GM23338 (cell line): Measurements from ENCODE around the gene SEMA7A. TPM values are rescaled to one million over a fixed set of nuclear protein-coding genes. Genes with fewer than 3 reads are reported as not detected.

Source experiments
- ATAC-seq: fragments of 200-7000 bp; cut with Tn5 transposase; 3 replicates; pipeline ENCODE4 v1.9.1; 2020
- DNase-seq: peaks from one replicate; pipeline ENCODE4 v3.0.0-alpha.2; 2015; ENCODE audit warnings: low spot score
- H2AFZ ChIP-seq: fragments of 200-600 bp; sonication (generic); 2 replicates; pipeline ENCODE4 v1.8.0; 2016; ENCODE audit warnings: antibody characterized with exemption, mild to moderate bottlenecking, moderate library complexity
- H3F3A ChIP-seq: fragments of 200-600 bp; sonication (generic); replicated peaks from 2 replicates; pipeline ENCODE4 v1.8.0; 2017; ENCODE audit warnings: antibody characterized with exemption, mixed run types, low read depth
- H3K27ac ChIP-seq: fragments of 200-600 bp; sonication (generic); 2 replicates; pipeline ENCODE4 v1.6.1; 2016; ENCODE audit warnings: low read depth
- H3K27me3 ChIP-seq: fragments of 200-600 bp; sonication (generic); 2 replicates; pipeline ENCODE4 v1.8.0; 2016; ENCODE audit warnings: mild to moderate bottlenecking, mixed run types, moderate library complexity; ENCODE audit not compliant: insufficient read depth
- H3K36me3 ChIP-seq: fragments of 200-600 bp; sonication (generic); 2 replicates; pipeline ENCODE4 v1.8.0; 2016; ENCODE audit warnings: mild to moderate bottlenecking; ENCODE audit not compliant: insufficient read depth
- H3K4me1 ChIP-seq: fragments of 200-600 bp; sonication (generic); 2 replicates; pipeline ENCODE4 v1.8.0; 2016; ENCODE audit warnings: mild to moderate bottlenecking, moderate library complexity; ENCODE audit not compliant: insufficient read depth
- H3K4me2 ChIP-seq: fragments of 200-600 bp; sonication (generic); 2 replicates; pipeline ENCODE4 v1.7.1; 2017; ENCODE audit warnings: mixed run types
- H3K4me3 ChIP-seq: fragments of 200-600 bp; sonication (generic); 2 replicates; pipeline ENCODE4 v1.6.1; 2016; ENCODE audit warnings: mixed run types
- H3K79me2 ChIP-seq: fragments of 200-600 bp; sonication (generic); replicated peaks from 2 replicates; pipeline ENCODE4 v1.8.0; 2017; ENCODE audit warnings: mild to moderate bottlenecking; ENCODE audit not compliant: insufficient read depth
- H3K9me2 ChIP-seq: fragments of 200-600 bp; sonication (generic); 2 replicates; pipeline ENCODE4 v1.8.0; 2017; ENCODE audit not compliant: insufficient read depth
- H4K20me1 ChIP-seq: fragments of 200-600 bp; sonication (generic); replicated peaks from 2 replicates; pipeline ENCODE4 v1.8.0; 2017; ENCODE audit warnings: mild to moderate bottlenecking; ENCODE audit not compliant: insufficient read depth
- H3K27ac Mint-ChIP-seq: 2 replicates; pipeline ENCODE4 v1.8.0; 2020; ENCODE audit warnings: inconsistent platforms, mild to moderate bottlenecking, moderate library complexity, mixed read lengths
- H3K27me3 Mint-ChIP-seq: 3 replicates; pipeline ENCODE4 v1.8.0; 2022; ENCODE audit warnings: low read depth, mild to moderate bottlenecking, moderate library complexity, mixed read lengths, inconsistent platforms; ENCODE audit not compliant: insufficient read depth, poor library complexity
- H3K36me3 Mint-ChIP-seq: 3 replicates; pipeline ENCODE4 v1.8.0; 2021; ENCODE audit warnings: low read depth, mild to moderate bottlenecking, inconsistent platforms, moderate library complexity, mixed read lengths
- H3K4me1 Mint-ChIP-seq: 3 replicates; pipeline ENCODE4 v1.8.0; 2020; ENCODE audit warnings: mild to moderate bottlenecking, inconsistent platforms, mixed read lengths
- H3K4me3 Mint-ChIP-seq: 3 replicates; pipeline ENCODE4 v1.8.0; 2021; ENCODE audit warnings: moderate library complexity, mild to moderate bottlenecking, inconsistent platforms, mixed read lengths
- H3K9me3 Mint-ChIP-seq: 3 replicates; pipeline ENCODE4 v1.8.0; 2020; ENCODE audit warnings: moderate library complexity, mild to moderate bottlenecking, inconsistent platforms, mixed read lengths
- EZH2 ChIP-seq: fragments of 200-600 bp; sonication (generic); IDR thresholded peaks from one replicate; pipeline ENCODE4 v1.8.0; 2017; ENCODE audit warnings: antibody characterized with exemption, mild to moderate bottlenecking, low read depth; ENCODE audit not compliant: unreplicated experiment
- EZH2phosphoT487 ChIP-seq: fragments of 200-600 bp; sonication (generic); IDR thresholded peaks from one replicate; pipeline ENCODE4 v1.8.1; 2018; ENCODE audit warnings: antibody characterized with exemption; ENCODE audit not compliant: unreplicated experiment
- JUNB ChIP-seq: IDR thresholded peaks from one replicate; pipeline ENCODE4 v1.6.1; 2016; ENCODE audit warnings: antibody characterized with exemption; ENCODE audit not compliant: unreplicated experiment
- NANOG ChIP-seq: IDR thresholded peaks from 2 replicates; pipeline ENCODE4 v1.6.1; 2016; ENCODE audit warnings: antibody characterized with exemption, borderline replicate concordance
- REST ChIP-seq: IDR thresholded peaks from one replicate; pipeline ENCODE4 v1.6.1; 2018; ENCODE audit warnings: antibody characterized with exemption; ENCODE audit not compliant: unreplicated experiment
- STAT1 ChIP-seq: IDR thresholded peaks from one replicate; pipeline ENCODE4 v1.6.1; 2016; ENCODE audit warnings: antibody characterized with exemption; ENCODE audit not compliant: unreplicated experiment
- ZNF114 ChIP-seq: fragments of 250-450 bp; sonication (Bioruptor Pico); IDR thresholded peaks from 2 replicates; pipeline ENCODE4 v1.5.0; 2020; ENCODE audit warnings: mild to moderate bottlenecking, moderate library complexity
- ZNF331 ChIP-seq: fragments of 250-450 bp; sonication (Bioruptor Pico); IDR thresholded peaks from 2 replicates; pipeline ENCODE4 v1.5.0; 2020; ENCODE audit warnings: low read depth, mild to moderate bottlenecking, moderate library complexity
- polyA plus RNA-seq: library from polyadenylated mRNA; unstranded; fragments of >200 nt; fragmentation: Nextera tagmentation; extraction: Ambion mirVana; gene quantifications from 2 replicates; pipeline ENCODE4 v1.2.1, GENCODE V29; 2016
- total RNA-seq: library from RNA; depleted of rRNA; stranded (reverse); fragments of >200 nt; shearing (Covaris generic); gene quantifications from 2 replicates; pipeline ENCODE4 v1.2.3, GENCODE V29; 2014
- TF ChIP-seq, protein P1 (sequence below): IDR thresholded peaks from 2 replicates; pipeline ENCODE4 v1.6.1; 2016; ENCODE audit warnings: antibody characterized with exemption
- TF ChIP-seq, protein P2 (sequence below), 2 experiments: fragments of 200-600 bp in 1 of 2; sonication (generic) in 1 of 2; conservative IDR thresholded peaks; 2 replicates each; pipeline versions ENCODE4 v1.5.1 to v1.6.1; 2016 to 2017; ENCODE audit warnings: antibody characterized with exemption in 2 of 2, low read depth in 2 of 2, mild to moderate bottlenecking in 2 of 2, moderate library complexity in 1 of 2

SEMA7A gene
- total and polyA plus RNA-seq, 2 experiments from 2014 or later = 2.0 to 14.1 TPM

- Mint-ChIP-seq H3K27me3 (peaks cover 2% of the 10 kb centered on the region), H3K27ac (no peak overlapping the region), H3K36me3 (peaks cover 42% of the 10 kb centered on the region), H3K4me1 (no peaks in the 10 kb centered on the region), H3K4me3 (no peak overlapping the region; the same call in 2 of the 3 replicates), H3K9me3 (peaks cover 5% of the 10 kb centered on the region)
- Histone ChIP-seq H3F3A (no peaks in the 10 kb centered on the region), H3K36me3 (no peaks in the 10 kb centered on the region; the same call in 1 of the 2 replicates), H3K27me3 (no peaks in the 10 kb centered on the region), H3K27ac (no peak overlapping the region), H4K20me1 (no peaks in the 10 kb centered on the region), H3K4me1 (no peaks in the 10 kb centered on the region), H3K4me3 (no peak overlapping the region), H3K4me2 (no peak overlapping the region), H3K9me2 (no peaks in the 10 kb centered on the region), H3K79me2 (no peaks in the 10 kb centered on the region), H2AFZ (no peak overlapping the region)
- DNase-seq = no peak
- no peak for ATAC-seq
- TF ChIP-seq REST = no peak
Observed at GRCh38 chr15:74470631-74471395, 37.1 kb upstream of the SEMA7A start.

- H3K36me3 ChIP-seq = no peaks in the 10 kb centered on the region; the same call in 1 of the 2 replicates
- H2AFZ ChIP-seq = no peak overlapping the region
- no peaks in the 10 kb centered on the region for H4K20me1 ChIP-seq
- H3K27ac Mint-ChIP-seq = no peak overlapping the region
- H3K27me3 ChIP-seq = no peaks in the 10 kb centered on the region
- peaks cover 62% of the 10 kb centered on the region for H3K36me3 Mint-ChIP-seq
- peaks cover 3% of the 10 kb centered on the region for H3K27me3 Mint-ChIP-seq
- peaks cover 11% of the 10 kb centered on the region for H3K9me3 Mint-ChIP-seq
- H3K4me2 ChIP-seq = no peak overlapping the region
- ATAC-seq (no peak), DNase-seq (no peak)
- no peaks in the 10 kb centered on the region for H3F3A ChIP-seq
- H3K4me3 ChIP-seq = no peak overlapping the region
- peaks cover 2% of the 10 kb centered on the region for H3K79me2 ChIP-seq
- H3K27ac ChIP-seq = no peak overlapping the region
- no peaks in the 10 kb centered on the region; the same call in 2 of the 3 replicates for H3K4me1 Mint-ChIP-seq
- H3K4me3 Mint-ChIP-seq = no peak overlapping the region
- no peaks in the 10 kb centered on the region for H3K9me2 ChIP-seq
- H3K4me1 ChIP-seq = no peaks in the 10 kb centered on the region
- TF ChIP-seq, protein P1, sequence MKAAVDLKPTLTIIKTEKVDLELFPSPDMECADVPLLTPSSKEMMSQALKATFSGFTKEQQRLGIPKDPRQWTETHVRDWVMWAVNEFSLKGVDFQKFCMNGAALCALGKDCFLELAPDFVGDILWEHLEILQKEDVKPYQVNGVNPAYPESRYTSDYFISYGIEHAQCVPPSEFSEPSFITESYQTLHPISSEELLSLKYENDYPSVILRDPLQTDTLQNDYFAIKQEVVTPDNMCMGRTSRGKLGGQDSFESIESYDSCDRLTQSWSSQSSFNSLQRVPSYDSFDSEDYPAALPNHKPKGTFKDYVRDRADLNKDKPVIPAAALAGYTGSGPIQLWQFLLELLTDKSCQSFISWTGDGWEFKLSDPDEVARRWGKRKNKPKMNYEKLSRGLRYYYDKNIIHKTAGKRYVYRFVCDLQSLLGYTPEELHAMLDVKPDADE = no peak
- no peak for TF ChIP-seq ZNF114
- TF ChIP-seq REST = no peak
- no peak for TF ChIP-seq JUNB
- TF ChIP-seq EZH2 = no peak
- TF ChIP-seq, protein P2, sequence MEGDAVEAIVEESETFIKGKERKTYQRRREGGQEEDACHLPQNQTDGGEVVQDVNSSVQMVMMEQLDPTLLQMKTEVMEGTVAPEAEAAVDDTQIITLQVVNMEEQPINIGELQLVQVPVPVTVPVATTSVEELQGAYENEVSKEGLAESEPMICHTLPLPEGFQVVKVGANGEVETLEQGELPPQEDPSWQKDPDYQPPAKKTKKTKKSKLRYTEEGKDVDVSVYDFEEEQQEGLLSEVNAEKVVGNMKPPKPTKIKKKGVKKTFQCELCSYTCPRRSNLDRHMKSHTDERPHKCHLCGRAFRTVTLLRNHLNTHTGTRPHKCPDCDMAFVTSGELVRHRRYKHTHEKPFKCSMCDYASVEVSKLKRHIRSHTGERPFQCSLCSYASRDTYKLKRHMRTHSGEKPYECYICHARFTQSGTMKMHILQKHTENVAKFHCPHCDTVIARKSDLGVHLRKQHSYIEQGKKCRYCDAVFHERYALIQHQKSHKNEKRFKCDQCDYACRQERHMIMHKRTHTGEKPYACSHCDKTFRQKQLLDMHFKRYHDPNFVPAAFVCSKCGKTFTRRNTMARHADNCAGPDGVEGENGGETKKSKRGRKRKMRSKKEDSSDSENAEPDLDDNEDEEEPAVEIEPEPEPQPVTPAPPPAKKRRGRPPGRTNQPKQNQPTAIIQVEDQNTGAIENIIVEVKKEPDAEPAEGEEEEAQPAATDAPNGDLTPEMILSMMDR (conservative IDR thresholded peaks at IDR 0.05; ENCODE audit: low read depth in 2 of 2) = no peak
- TF ChIP-seq NANOG = no peak
- TF ChIP-seq STAT1 = no peak
- no peak for TF ChIP-seq ZNF331
- no peak for TF ChIP-seq EZH2phosphoT487
Observed at GRCh38 chr15:74468341-74469032, 34.7 kb upstream of the SEMA7A start.
